ENCODE results near the gene CAV1.
A peak's percentile ranks its signal among the peaks of the same experiment; 100 is the strongest.

Gene CAV1

DNA sequence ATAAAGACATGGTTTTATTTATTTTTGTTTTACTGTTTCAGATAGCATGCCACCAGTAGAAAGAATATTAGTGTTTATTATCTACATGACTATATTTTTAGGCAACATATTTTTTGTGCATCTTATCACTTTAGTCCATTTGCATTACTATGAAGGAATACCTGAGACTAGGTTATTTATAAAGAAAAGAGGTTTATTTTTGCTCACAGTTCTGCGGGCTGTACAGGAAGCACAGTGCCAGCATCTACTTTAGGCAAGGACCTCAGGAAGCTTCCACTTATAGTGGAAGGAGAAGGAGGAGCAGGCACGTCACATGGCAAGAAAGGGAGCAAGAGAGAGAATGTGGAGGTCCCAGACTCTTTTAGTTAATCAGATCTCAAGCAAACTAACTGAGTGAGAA is 19.6 kb upstream of the CAV1 start:
- no peak for DNase-seq

DNA sequence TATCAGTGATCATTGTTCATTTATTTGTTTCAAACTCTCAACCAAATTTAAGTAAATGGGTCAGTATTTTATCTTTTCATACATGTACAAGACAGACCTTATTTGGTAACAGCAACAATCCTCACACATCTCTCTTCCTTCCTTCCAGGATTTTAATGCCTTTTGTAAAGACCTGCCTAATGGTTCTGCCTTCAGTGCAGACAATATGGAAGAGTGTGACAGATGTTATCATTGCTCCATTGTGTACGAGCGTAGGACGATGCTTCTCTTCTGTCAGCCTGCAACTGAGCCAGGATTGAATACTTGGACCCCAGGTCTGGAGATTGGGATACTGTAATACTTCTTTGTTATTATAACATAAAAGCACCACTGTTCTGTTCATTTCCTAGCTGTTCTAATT is 19.0 kb upstream of the CAV1 start:
- no peak for DNase-seq

DNA sequence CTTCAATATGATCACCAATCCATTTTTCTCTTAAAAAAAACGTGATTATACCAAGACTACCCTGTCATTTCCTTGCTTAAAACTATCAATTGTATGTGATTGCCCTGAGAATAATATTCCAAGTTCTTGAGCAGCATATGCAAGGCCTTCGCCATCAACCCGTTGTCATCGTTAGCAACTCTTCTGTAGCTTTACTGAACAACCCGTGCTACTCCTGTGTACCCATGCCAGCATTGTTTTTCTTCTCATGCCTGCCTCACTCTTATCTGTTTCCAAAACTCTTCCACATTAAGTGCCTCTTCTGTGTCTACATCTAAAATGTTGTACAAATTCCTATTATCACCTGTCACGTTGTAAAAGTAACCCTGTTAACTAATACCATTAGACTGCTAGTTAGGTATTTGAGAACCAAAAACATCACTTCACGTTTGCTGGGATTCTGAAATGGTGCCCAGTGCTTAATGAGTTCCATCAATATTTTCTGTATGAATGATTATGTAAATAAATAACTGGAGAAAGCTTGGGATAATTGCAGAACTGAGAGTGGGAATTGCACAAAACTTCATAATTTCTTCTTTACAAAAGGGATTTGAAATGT is 14.8 kb upstream of the CAV1 start:
- no peak for DNase-seq

DNA sequence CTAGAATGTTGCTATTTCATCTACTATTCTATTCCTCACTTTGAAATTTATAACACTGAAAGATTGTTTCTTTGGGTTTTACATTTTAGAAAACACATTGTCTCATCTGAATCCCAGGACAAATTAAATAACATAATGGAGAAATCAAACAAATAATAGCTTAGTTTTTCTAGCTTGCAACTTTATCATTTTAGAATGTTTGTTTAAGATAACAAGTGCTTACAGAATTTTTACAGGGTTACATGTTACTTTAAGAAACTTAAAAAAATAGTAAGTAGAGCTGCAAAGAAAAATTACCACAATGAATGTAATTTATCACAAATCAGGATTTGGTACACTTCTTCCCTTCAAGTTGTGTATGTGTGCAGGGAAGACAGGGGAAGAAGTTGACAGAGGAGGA is 14.0 kb upstream of the CAV1 start:
- DNase-seq, result no peak

DNA sequence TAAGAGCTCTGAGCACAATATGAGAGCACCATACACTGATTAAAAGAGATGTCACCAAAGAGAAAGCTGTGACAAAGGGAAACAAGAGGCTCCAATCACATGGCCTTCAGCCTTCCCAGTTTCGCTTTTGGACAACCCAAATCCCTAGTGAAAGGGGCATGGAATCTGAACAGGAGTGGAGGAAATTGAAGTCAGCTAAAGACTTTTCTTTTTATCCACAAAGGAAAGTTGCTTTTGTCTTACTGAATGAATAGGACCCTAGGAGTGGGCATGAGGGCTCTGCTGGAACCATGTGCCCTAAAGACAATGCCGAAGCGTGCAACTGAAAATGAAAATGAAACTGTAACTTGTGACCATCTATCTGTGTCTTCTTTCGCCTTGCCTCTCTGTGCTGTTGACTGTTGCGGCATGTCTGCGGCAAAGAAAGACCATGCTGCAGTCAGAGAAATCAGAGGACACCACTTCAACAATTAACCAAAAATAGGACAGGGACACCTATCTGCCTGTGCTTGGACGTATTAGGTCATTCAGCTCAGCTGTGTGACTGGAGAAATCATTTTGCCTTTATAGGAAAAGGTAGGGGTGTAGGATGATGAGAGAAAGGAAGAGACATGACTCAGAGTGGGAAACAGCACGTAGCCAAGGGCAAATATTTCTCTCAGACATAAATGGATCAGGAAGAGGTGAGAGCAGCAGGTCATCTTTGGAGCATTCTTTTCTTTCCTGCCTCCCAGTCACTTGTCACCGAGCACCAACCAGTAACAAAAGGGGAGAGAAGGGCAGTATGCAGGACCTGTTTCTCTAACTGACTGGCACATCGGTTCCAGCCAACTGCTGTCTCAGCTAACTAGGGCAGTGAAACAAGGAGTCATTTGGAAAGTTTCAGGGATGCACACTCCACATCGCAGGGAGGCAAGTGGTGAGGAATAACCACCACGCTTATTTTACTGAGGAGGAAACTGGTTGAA is 13.0 kb upstream of the CAV1 start:
- DNase-seq, result no peak

DNA sequence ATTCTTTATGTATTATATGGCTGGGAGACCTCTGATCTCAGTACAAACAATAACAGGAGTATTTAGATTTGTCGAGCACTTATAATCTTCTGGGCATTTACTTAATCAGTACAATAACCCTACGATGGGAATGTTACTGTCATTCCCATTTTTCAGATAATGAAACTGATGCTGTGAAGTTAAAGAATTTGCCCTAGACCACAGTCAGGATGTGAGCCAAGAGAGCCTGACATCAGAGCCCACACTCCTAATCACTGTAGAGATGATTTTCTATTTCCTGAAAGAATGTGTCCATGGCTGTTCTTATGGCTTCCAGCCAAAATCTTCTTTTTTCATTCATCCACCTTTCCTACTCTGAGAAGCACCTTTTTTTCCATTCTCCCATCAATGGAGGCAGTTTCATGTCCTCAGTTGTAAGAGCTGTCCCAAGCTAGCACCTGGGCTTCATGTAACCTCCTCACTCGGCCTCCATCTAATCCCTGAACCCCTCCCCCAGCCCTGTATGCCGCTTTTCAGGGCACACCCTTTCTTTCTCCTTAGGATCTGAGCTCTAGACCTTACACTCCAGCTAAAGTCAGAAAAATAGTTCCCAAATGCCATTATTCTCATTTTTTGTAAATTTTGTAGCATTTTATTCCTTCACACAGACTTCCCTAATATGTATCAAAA is 12.2 kb upstream of the CAV1 start:
- no peak for DNase-seq

DNA sequence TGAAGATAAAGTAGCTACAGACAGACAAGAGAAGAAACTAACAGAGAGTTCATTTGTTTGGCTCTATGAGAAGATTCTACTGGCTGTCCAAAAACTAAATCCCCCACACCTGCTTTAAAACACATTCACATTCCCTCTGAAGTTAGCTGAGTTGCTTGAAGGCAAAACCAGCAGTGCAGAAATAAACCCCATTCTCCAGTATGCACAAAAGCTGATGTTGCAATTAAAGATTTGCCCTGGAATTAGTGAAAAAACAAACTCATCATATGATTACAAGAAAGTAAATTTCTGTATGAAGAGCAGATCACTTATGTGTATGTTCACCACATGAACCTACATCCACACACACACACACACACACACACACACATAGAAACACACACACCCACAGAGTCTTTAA is 9.3 kb upstream of the CAV1 start:
- no peak for DNase-seq

DNA sequence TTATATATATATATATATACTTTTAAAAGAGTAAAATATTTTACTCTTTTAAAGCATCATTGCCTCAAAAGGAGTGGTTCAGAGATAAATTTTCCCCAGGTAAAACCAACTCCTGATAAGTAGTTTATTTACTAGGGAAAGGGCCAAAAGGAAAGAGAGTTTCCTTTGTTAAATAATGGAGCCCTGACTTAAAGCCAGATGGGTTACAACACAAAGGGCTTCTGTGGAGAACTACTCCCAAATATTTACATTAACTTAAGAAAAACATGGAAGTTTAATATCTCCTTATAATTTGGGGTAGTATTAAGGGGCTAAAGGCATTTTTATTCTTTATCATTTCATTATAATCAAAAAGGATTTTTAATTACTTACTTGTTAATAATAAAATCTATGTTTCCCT is 8.5 kb upstream of the CAV1 start:
- no peak for DNase-seq

DNA sequence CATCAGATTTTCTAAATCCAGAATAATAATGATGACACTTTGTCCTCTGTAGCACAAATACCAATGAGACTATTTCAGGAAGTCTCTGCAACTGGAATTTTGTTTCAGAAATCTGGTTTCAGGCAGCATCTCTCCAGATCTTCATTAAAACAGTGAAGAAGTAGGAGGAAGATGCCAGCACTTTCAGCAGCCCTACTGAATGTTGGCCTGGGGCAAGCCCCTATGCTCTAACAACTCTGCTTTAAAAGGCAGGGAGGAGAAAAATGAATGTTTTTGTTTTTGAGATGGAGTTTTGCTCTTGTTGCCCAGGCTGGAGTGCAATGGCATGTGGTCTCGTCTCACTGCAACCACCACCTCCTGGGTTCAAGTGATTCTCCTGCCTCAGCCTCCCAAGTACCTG is 7.2 kb upstream of the CAV1 start:
- DNase-seq, result no peak

DNA sequence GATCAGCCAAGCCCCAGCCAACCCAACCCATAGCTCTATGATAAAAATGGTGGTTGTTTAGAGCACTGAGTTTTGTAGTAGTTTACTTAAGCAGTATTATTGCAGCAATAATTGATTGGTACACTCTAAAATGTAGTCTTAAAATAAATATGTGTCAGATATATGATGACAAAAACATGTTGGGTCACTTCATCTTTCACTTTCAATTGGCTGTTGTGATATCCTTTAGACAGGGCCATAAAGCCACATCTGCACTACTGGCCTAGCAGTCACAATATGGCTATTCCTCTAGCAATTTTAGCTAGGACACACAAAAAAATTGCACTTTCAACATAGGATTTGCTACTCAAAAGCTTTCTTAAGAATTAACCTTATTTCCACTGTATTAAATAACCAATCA is 5.9 kb upstream of the CAV1 start:
- no peak for DNase-seq

DNA sequence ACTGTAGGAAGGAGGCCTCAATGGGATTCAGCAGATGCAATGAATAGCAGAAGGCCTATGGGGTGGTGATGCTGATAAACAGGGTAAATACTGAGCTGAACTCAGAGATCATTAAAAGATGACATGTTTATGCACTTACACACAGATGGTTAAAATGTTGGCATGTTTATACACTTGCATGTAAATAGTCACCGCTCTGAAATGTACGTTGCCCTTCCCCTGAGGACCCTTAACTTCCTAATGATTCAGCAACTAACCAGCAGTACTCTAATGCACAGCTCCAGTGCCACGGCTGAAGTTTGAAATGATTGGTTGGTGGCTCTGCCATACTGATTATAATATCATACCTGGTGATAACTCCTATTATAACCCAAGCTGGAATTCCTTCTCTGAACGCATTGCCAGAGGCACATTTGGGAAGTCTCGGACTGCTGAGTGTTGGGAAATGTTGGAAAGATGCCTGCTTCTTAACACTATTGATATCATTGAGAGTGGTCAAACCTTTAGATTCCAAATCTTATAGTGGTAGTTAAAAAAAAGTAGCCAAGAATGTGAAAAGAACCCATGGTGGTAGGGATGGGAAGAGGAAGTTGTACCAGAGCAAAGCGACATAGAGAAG is 3.7 kb upstream of the CAV1 start:
- no peak for DNase-seq

DNA sequence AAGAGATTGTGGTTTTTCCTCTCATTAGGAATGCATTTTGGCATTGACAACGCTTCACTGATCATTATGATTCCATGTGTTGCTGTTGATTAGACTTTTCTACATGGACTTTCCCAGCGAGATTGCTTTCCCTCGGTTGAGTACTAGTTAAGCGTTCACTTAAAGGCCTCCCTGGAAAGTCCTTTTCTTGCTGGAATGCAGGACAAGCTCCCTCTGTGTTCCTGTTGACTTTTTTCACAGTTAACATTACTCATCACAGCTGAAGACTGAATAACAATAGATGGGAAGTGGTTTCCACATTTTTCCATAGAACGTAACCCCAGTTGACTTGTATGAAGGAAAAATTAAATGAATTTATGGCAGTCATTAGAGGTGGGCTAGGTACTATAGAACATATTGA is 2.6 kb upstream of the CAV1 start:
- DNase-seq, result no peak

DNA sequence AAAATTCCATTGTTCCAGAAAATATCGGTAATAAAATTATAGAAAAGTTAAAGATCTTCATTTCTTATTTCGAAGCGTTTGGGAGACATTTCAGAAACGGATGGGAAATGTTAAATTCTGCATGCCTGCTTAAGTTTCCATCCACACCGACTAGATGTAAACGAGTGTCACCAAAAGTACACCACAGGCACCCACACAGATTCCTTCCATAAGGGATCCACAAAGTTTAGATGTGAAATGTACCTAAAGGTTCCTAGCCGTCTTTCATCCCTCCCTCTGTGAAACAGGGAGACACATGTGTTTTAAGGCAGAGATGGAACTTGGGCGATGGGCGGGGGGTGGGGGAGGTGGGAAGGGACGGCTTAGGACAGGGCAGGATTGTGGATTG is 621 bp upstream of the CAV1 start:
- DNase-seq, result no peak

DNA sequence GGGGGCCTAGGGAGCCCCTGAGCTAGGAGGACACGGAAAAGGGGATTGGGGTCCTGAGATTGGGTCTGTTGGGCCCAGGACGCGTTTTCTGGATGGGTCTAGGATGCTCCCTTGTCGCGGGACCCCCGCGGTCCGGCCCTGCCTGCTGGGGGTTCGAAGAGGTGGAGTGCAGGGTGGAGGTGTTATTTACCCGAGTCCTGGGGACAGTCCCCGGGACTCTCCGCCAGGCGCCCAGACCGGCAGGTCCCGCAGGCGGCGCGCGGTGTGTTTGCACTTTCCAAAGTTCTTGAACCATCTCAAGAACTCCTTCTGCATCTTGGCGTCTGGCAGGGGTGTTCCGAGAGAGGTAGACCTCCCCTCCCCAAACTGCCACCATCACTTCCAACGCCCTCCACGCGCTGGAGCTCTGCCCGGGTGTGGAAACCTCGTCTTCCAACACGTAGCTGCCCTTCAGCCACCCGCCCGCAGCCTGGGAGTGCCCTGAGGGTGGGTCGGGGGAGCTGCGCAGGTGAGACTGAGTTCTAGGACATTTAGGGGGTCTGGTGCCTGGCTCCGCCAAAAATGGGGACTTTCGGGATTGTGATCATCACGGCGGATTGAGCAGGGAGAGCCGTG is 569 bp downstream of the CAV1 start:
- DNase-seq, result peak; percentile 6 to 18

DNA sequence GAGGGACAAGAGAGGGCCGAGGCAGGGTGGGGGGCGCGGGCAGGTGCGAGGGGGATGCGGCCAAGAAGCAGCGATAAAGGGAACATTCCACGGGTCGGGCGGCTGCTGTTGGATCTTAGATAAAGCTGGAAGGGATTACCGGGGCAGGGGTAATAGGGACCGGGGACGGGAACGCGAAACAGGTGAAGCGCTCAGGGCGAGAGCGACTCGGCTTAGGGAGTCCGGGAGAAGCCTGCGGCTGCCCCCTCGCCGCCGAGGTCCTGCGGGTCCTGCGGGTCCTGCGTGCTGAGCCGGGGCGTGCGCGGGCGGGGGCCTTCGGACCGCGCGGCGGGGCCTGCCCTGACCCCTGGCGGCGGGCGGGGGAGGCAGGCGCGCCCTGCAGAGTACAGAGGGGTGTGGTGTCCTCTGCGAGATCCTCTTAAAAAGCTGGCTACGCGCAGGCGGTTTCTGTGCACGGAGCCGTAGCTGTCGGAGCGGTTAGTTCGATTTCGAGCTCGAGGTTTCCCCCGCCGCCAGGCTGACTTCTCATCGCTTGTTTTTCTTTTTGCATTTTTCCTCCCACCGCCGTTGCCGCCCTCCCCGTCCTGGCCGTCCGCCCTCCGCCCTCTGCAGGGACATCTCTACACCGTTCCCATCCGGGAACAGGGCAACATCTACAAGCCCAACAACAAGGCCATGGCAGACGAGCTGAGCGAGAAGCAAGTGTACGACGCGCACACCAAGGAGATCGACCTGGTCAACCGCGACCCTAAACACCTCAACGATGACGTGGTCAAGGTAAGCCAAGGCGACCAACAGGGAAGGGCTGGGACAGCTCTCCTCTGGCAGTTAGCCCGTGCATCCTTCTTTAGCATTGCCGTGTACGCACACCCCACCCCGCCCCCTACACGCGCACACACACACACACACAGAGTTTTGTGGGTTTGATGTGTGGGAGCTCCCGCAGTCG is 1.4 kb downstream of the CAV1 start:
- peak; percentile 31 to 40 for DNase-seq

DNA sequence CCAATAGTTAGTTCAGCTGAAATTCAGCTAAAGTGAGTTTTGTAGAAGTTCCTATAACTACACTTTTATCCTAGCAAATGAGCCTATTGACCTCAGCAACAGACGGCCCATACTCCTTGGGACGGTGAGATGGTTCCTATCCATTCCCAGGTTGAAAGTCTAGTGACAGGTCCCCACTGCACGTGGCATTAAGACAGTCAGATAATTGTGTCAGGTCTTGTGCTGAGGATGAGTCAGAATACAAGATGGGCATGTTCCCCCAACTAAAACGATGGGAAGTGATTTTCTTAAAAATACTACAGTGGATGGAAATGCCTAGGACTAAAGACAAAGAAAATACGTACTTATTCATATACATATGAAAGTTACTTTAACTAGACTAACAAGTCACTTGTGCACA is 2.1 kb downstream of the CAV1 start:
- DNase-seq, result no peak

DNA sequence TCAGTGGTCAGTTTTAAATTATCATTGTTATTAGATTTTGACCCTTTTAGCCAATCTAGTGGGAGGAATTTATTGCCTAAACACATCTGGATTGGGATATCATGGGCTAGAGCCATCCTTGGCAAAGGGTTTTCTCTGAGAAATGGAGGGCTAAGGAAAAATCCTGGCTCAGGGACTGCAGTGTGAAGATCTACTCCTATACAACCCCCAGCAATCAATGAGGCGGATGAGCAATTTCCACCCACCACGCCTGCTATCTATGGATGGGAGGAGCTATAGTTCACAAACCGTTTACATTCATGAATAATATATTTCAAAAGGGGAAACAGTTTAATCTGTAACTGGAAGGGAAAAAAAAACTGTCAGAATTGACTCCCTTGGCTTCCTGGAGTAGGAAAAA is 2.7 kb downstream of the CAV1 start:
- no peak for DNase-seq

DNA sequence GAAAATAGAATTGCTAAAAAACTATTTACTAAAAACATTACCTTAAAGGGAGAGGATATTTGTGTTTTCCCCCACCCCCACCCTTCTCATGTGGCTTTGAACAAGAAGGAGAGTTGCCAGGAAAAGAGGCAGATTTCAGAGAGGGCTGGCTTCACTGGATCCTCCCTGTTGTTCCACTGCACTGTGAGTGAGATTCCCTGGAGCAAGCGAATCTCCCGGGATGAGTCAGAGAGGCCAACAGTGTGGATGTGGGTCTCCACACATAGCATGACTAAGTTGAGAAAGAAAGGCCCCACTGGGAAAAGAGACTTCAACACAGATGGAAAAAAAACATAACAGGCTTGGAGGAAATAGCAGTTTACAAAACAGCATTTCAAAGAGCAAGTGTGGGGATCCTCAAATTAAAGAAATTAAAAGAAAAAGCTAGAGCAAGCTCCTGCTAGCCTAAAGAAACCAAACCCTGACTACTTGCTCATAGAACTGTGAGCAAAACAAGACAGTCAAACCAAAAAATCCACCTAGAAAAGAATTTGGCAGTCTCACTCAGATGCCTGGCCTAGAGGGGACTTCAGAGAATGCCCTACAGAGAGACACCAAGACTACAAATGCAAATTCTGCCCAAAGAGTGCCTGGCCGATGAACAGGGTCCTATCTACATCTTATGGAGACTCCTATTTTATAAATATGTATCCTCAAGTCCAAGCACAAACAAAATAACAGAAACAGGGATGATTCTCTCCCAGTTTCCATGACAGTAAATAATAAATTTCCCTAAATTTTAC is 3.4 kb downstream of the CAV1 start:
- no peak for DNase-seq

DNA sequence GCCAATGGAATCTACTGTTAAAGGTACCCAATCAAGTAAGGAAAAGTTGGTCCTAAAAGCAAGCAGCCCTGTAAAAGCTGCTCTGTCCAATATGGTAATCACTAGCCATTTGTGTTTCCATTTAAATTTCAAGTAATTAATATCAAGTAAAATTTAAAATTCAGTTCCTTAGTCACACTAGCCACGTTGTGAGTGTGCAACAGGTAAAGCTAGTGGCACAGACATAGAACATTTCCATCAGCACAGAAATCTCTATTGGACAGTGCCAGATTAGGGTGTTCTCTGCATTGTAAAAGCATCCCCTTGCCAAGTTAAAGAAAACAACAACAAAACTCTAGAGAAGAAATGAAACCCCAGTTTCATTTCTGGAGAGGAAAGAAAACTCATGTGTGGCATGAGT is 4.4 kb downstream of the CAV1 start:
- DNase-seq, result no peak

DNA sequence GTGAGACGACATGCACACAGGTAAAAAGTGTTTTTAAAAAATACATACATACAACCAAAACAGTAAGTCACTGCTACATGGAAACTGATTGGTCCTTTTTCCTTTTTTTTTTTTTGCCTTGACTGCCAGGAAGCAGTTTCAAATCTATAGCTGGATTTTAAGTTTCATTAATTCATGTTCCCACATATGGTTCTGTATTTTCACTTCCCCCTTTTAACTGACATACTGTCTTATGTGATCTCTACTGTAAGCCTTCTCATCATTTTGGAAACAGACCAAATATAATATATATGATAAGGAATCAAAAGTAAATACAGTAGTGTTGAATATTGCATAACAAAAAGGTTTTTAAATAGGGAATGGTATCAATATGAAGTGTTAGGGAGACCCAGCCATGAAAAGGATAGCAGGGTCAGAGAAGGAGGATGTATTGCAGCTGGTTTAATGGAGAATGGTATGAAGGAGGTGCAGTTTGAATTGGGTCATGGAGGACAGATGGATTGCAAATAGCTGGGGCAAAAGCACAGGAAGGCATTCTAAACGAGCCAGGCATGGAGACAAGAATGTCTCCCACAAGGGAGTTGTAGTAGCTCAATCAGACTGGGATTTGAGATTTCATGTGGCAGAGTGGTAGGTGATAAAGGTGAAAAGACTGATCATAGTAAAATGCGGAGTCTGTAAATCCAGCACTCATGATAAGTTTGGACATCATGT is 5.4 kb downstream of the CAV1 start:
- DNase-seq, result no peak

Data from activated CD4-positive, alpha-beta T cell treated with anti-CD3 and anti-CD28 coated beads, Interleukin-2, amount 50 U/mL, for 4 hours (primary cell).